ENCODE measurements around the gene TMEM108. TPM values are rescaled to one million over a fixed set of nuclear protein-coding genes. Genes with fewer than 3 reads are reported as not detected.

The TMEM108 gene
- total RNA-seq, 1 donor from 2014 or later: 0.17 TPM

- DNase-seq: no peak
These were observed 326.5 kb downstream of the TMEM108 start for GRCh38 chr3:133364704-133365103.

GRCh38 chr3:133366921-133367320, 328.7 kb downstream of the TMEM108 start:
- DNase-seq: no peak

GRCh38 chr3:133367403-133367802, 329.2 kb downstream of the TMEM108 start:
- no peak for DNase-seq

- no peak for DNase-seq
These were observed 329.8 kb downstream of the TMEM108 start for GRCh38 chr3:133367956-133368355.

GRCh38 chr3:133368371-133369067, 330.3 kb downstream of the TMEM108 start:
- no peak for DNase-seq

- DNase-seq: no peak
These were observed 330.9 kb downstream of the TMEM108 start for GRCh38 chr3:133369068-133369440.

GRCh38 chr3:133371181-133371580, 333.0 kb downstream of the TMEM108 start:
- no peak for DNase-seq

GRCh38 chr3:133371676-133372075, 333.5 kb downstream of the TMEM108 start:
- DNase-seq: no peak

- no peak for DNase-seq
These were observed 336.7 kb downstream of the TMEM108 start for GRCh38 chr3:133374708-133375402.

- DNase-seq: no peak
These were observed 337.2 kb downstream of the TMEM108 start for GRCh38 chr3:133375403-133375745.

GRCh38 chr3:133376810-133377209, 338.6 kb downstream of the TMEM108 start:
- peak; percentile 12 for DNase-seq

GRCh38 chr3:133377396-133377795, 339.2 kb downstream of the TMEM108 start:
- DNase-seq: peak; percentile 74

- DNase-seq: no peak
These were observed 341.7 kb downstream of the TMEM108 start for GRCh38 chr3:133379926-133380325.

GRCh38 chr3:133380481-133381225, 342.5 kb downstream of the TMEM108 start:
- DNase-seq: no peak

GRCh38 chr3:133381346-133382109, 343.3 kb downstream of the TMEM108 start:
- no peak for DNase-seq

GRCh38 chr3:133383175-133383574, 345.0 kb downstream of the TMEM108 start:
- no peak for DNase-seq

GRCh38 chr3:133383741-133384140, 345.6 kb downstream of the TMEM108 start:
- DNase-seq: no peak

- DNase-seq: peak; percentile 83
These were observed 346.3 kb downstream of the TMEM108 start for GRCh38 chr3:133384331-133385027.

GRCh38 chr3:133386876-133387275, 348.7 kb downstream of the TMEM108 start:
- no peak for DNase-seq

- no peak for DNase-seq
These were observed 349.1 kb downstream of the TMEM108 start for GRCh38 chr3:133387341-133387740.

- DNase-seq: no peak
These were observed 350.7 kb downstream of the TMEM108 start for GRCh38 chr3:133388696-133389395.

- no peak for DNase-seq
These were observed 352.5 kb downstream of the TMEM108 start for GRCh38 chr3:133390715-133391114.
